HepG2 (cell line): ENCODE data around the gene PARP14. TPM values are rescaled to one million over a fixed set of nuclear protein-coding genes. Genes with fewer than 3 reads are reported as not detected.

Experiments
- ATAC-seq: fragments of 200-7000 bp; cut with Tn5 transposase; 3 replicates; pipeline ENCODE4 v1.9.1; 2020; ENCODE audit warnings: mild to moderate bottlenecking, moderate library complexity
- BruUV-seq: library from RNA; stranded (reverse); fragments of 400-500 nt; replicated peaks from 2 replicates; lab custom pipeline; 2021; lab: Mats Ljungman, UMichigan
- CTCF ChIA-PET: fragments of 300-600 bp; formaldehyde crosslinking; extraction: SDS; loops from one replicate; lab custom pipeline; 2021; ENCODE audit warnings: low total read pairs, inconsistent platforms, low intra/inter-chr PET ratio; lab: Yijun Ruan, JAX
- POLR2A ChIA-PET: fragments of 350-600 bp; sonication (Branson Sonifier 250); formaldehyde crosslinking; loops from one replicate; lab custom pipeline; 2020; ENCODE audit warnings: antibody characterized with exemption, inconsistent platforms; lab: Yijun Ruan, JAX
- DNase-seq: peaks from one replicate; pipeline ENCODE4 v3.0.0-alpha.2; 2015; ENCODE audit warnings: low spot score
- FAIRE-seq: peaks from 3 replicates; lab custom pipeline; 2011; peaks lifted over from hg19 to GRCh38; lab: Jason Lieb, UNC
- H2AFZ ChIP-seq: one replicate; pipeline ENCODE4 v1.6.1; 2011; ENCODE audit warnings: low read length, inconsistent platforms
- H3K27ac ChIP-seq: fragments of 300-600 bp; 3 replicates; pipeline ENCODE4 v1.8.0; 2011; ENCODE audit warnings: mixed run types, mild to moderate bottlenecking, mixed read lengths, low read length, inconsistent platforms; ENCODE audit not compliant: insufficient read depth; ENCODE audit errors: extremely low read length
- H3K27me3 ChIP-seq, 2 experiments: fragments of 200-600 bp in 1 of 2; 2 replicates in 1 of 2; 3 replicates in 1 of 2; pipeline versions ENCODE4 v1.6.0 to v1.8.0; 2011; ENCODE audit warnings: low read length in 2 of 2, mild to moderate bottlenecking in 2 of 2, moderate library complexity in 2 of 2, inconsistent platforms in 1 of 2; ENCODE audit not compliant: insufficient read depth in 2 of 2, control insufficient read depth in 1 of 2
- H3K36me3 ChIP-seq, 2 experiments: fragments of 200-600 bp in 1 of 2; replicated peaks in 1 of 2; 2 replicates in 1 of 2; 3 replicates in 1 of 2; pipeline versions ENCODE4 v1.5.1 to v1.8.0; 2011; ENCODE audit warnings: low read length in 2 of 2, inconsistent platforms in 1 of 2; ENCODE audit not compliant: insufficient read depth in 2 of 2, control insufficient read depth in 1 of 2
- H3K4me1 ChIP-seq: 2 replicates; pipeline ENCODE4 v1.5.1; 2012; ENCODE audit warnings: low read length, inconsistent platforms; ENCODE audit not compliant: insufficient read depth
- H3K4me2 ChIP-seq: 2 replicates; pipeline ENCODE4 v1.6.0; 2011; ENCODE audit warnings: low read depth, low read length, inconsistent platforms
- H3K4me3 ChIP-seq, 3 experiments: fragments of 200-600 bp in 1 of 3; sonication (generic), shearing (Covaris generic) in 1 of 3; replicated peaks in 1 of 3; 2 replicates each; pipeline ENCODE4 v1.5.1; 2011 to 2016; ENCODE audit warnings: low read length in 3 of 3, inconsistent platforms in 2 of 3, low read depth in 2 of 3, mild to moderate bottlenecking in 2 of 3, control low read depth in 1 of 3, mixed read lengths in 1 of 3; ENCODE audit not compliant: insufficient read depth in 1 of 3
- H3K79me2 ChIP-seq: one replicate; pipeline ENCODE4 v1.6.1; 2011; ENCODE audit warnings: low read length, inconsistent platforms; ENCODE audit not compliant: insufficient read depth
- H3K9ac ChIP-seq: 2 replicates; pipeline ENCODE4 v1.6.0; 2011; ENCODE audit warnings: mild to moderate bottlenecking, low read depth, low read length, inconsistent platforms; ENCODE audit not compliant: insufficient read depth
- H3K9me3 ChIP-seq: 2 replicates; pipeline ENCODE4 v1.5.1; 2012; ENCODE audit warnings: mild to moderate bottlenecking, low read length
- H4K20me1 ChIP-seq: 2 replicates; pipeline ENCODE4 v1.6.0; 2011; ENCODE audit warnings: inconsistent platforms, mild to moderate bottlenecking, low read length, moderate library complexity; ENCODE audit not compliant: insufficient read depth
- HCFC1 ChIP-seq: fragments of 150-350 bp; IDR thresholded peaks from 2 replicates; pipeline ENCODE4 v1.6.1; 2014; ENCODE audit warnings: low read depth, low read length
- HNRNPUL1 ChIP-seq: fragments of 200-400 bp; formaldehyde crosslinking; IDR thresholded peaks from 2 replicates; pipeline ENCODE4 v1.6.1; 2017; ENCODE audit warnings: low read depth, mild to moderate bottlenecking, low read length, moderate library complexity
- KLF13 ChIP-seq: sonication (generic); formaldehyde crosslinking; IDR thresholded peaks from 2 replicates; pipeline ENCODE4 v1.4.0; 2020; ENCODE audit warnings: mild to moderate bottlenecking, missing genetic modification reagents
- MEIS2 ChIP-seq: sonication (generic); formaldehyde crosslinking; IDR thresholded peaks from 2 replicates; pipeline ENCODE4 v1.9.0; 2021; ENCODE audit warnings: mild to moderate bottlenecking, missing genetic modification reagents
- MYC ChIP-seq: sonication (generic); formaldehyde crosslinking; IDR thresholded peaks from 2 replicates; pipeline ENCODE4 v1.9.0; 2021; ENCODE audit warnings: missing genetic modification reagents, borderline replicate concordance
- ZC3H13 ChIP-seq: sonication (generic); formaldehyde crosslinking; IDR thresholded peaks from 2 replicates; pipeline ENCODE4 v1.8.1; 2023; ENCODE audit warnings: mild to moderate bottlenecking, missing genetic modification reagents, moderate library complexity
- WGBS: methylation state at CpG from one replicate; pipeline ENCODE4 v1.1.6; 2017; ENCODE audit warnings: low lambda C conversion rate; 5-methylcytosine and 5-hydroxymethylcytosine counted together
- in situ Hi-C: cut with HindIII; loops from 2 replicates; pipeline ENCODE4 v1.10.0; 2017; ENCODE audit warnings: low pct_unique_long_range_greater_than_20kb; ENCODE audit not compliant: extremely low pct_ligation_motif_present
- intact Hi-C: fragments of 100-400 bp; cut with micrococcal nuclease; formaldehyde crosslinking; loops from one replicate; pipeline ENCODE4 v1.10.0; 2022; ENCODE audit not compliant: unreplicated experiment
- polyA plus RNA-seq, 8 experiments: library from polyadenylated mRNA; depleted of rRNA in 3 of 8; stranded (reverse) in 7 of 8; unstranded in 1 of 8; fragments of >200 nt; fragmentation: Illumina TruSeq in 4 of 8; extraction: Trizol in 4 of 8; gene quantifications; 2 replicates each; pipeline versions ENCODE4 v1.2.1 to v1.2.3, GENCODE V29; 2011 to 2016; ENCODE audit warnings: low read depth in 4 of 8, missing spikeins in 1 of 8, mixed read lengths in 1 of 8; ENCODE audit not compliant: insufficient read depth in 1 of 8
- total RNA-seq, 5 experiments: library from RNA; depleted of rRNA; stranded (reverse); fragments of >200 nt; fragmentation: Illumina TruSeq; extraction: Trizol; gene quantifications; 2 replicates each; pipeline ENCODE4 v1.2.3, GENCODE V29; 2016; ENCODE audit warnings: low read depth in 1 of 5
- TF ChIP-seq, protein P1 (sequence below): sonication (generic); formaldehyde crosslinking; IDR thresholded peaks from 2 replicates; pipeline ENCODE4 v1.8.0; 2022; ENCODE audit warnings: mild to moderate bottlenecking, missing genetic modification reagents, borderline replicate concordance
- TF ChIP-seq, protein P2 (sequence below): sonication (generic); formaldehyde crosslinking; IDR thresholded peaks from 2 replicates; pipeline ENCODE4 v1.4.0; 2020; ENCODE audit warnings: missing genetic modification reagents
- TF ChIP-seq, protein P3 (sequence below): sonication (generic); formaldehyde crosslinking; IDR thresholded peaks from 2 replicates; pipeline ENCODE4 v1.4.0; 2020; ENCODE audit warnings: missing genetic modification reagents
- TF ChIP-seq, protein P4 (sequence below): sonication (generic); formaldehyde crosslinking; IDR thresholded peaks from 2 replicates; pipeline ENCODE4 v1.5.1; 2020; ENCODE audit warnings: missing genetic modification reagents, mild to moderate bottlenecking, borderline replicate concordance
- TF ChIP-seq, protein P5 (sequence below): sonication (generic); formaldehyde crosslinking; conservative IDR thresholded peaks from 2 replicates; pipeline ENCODE4 v1.4.0; 2020; ENCODE audit warnings: missing genetic modification reagents

The PARP14 gene
- total and polyA plus RNA-seq, 2 of the 13 experiments (the other 11 are each of a cell fraction or from before 2014, with no cell fraction given) = 9.0 to 19.1 TPM

DNA sequence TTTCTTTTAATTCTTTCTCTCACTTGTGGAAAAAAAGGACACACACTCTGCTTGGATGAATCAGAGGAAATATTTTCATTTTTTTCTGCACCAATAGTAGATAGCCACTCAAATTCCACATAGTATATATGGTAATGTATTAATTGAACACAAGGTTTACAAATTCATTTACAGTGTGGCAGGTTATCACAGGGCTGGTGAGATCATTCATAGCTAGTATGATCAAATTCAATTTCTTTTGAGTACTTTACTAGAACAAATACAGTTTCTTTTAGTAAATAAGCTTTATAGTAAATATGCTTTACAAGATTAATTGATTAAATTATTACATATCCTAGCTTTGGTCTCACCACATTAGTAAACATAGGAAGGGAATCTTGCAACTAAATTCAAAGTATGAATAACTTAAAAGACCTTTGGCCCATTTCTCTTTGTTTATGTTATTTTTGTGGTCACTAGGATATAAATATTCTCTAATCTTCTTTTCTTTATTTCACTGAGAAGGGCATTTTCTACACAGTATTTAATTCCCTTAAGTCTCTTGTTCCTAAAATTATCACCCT, 40.1 kb upstream of the PARP14 start (continued):
- TF ChIP-seq, protein P1, sequence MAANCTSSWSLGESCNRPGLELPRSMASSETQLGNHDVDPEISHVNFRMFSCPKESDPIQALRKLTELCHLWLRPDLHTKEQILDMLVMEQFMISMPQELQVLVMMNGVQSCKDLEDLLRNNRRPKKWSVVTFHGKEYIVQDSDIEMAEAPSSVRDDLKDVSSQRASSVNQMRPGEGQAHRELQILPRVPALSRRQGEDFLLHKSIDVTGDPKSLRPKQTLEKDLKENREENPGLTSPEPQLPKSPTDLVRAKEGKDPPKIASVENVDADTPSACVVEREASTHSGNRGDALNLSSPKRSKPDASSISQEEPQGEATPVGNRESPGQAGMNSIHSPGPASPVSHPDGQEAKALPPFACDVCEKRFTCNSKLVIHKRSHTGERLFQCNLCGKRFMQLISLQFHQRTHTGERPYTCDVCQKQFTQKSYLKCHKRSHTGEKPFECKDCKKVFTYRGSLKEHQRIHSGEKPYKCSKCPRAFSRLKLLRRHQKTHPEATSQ (CRISPR knock-in tag) = no peak
- no peak for TF ChIP-seq MYC (CRISPR knock-in tag)
- no peak for TF ChIP-seq HNRNPUL1

DNA sequence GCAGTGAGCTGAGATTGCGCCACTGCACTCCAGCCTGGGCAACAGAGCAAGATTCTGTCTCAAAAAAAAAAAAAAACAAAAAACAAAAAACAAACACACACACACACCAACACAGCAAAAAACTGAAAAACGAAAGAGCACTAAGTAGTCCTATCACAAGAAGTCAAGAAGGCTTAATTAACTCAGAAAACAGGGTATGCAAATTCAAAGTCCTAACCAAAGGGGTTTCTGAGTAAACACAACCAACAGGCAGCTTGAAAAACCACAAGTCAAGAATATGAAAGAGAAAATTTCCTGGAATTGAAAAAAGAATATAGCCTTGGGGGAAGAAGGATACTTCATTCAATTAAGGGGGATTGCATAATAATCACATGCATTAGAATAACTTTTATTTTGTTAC, 37.7 kb upstream of the PARP14 start:
- FAIRE-seq (no peak), DNase-seq (no peak), ATAC-seq (no peak)
- in situ Hi-C loops = no loop called here
- WGBS = 46% methylated on average over 2 of the region's 2 CpGs
- no peaks in the 10 kb centered on the region for H3K79me2 ChIP-seq
- H3K9ac ChIP-seq = no peak overlapping the region
- H3K4me1 ChIP-seq = no peaks in the 10 kb centered on the region
- BruUV-seq = no TSS peak
- no peaks in the 10 kb centered on the region for H3K9me3 ChIP-seq
- no peak overlapping the region for H2AFZ ChIP-seq
- H3K27ac ChIP-seq = no peak overlapping the region
- no peak overlapping the region for H3K4me3 ChIP-seq
- intact Hi-C loops = no loop called here
- no peaks in the 10 kb centered on the region for H3K36me3 ChIP-seq
- no peak overlapping the region for H3K4me2 ChIP-seq
- H3K27me3 ChIP-seq = peaks cover 5 to 29% of the 10 kb centered on the region in 2 experiments; a peak in 4 of 5 replicates
- POLR2A ChIA-PET = no interaction called here
- no peaks in the 10 kb centered on the region for H4K20me1 ChIP-seq
- CTCF ChIA-PET = no interaction called here
- TF ChIP-seq KLF13 (CRISPR knock-in tag) (no peak), HCFC1 (no peak), MEIS2 (CRISPR knock-in tag) (no peak), ZC3H13 (CRISPR knock-in tag) (no peak)
- TF ChIP-seq, protein P2, sequence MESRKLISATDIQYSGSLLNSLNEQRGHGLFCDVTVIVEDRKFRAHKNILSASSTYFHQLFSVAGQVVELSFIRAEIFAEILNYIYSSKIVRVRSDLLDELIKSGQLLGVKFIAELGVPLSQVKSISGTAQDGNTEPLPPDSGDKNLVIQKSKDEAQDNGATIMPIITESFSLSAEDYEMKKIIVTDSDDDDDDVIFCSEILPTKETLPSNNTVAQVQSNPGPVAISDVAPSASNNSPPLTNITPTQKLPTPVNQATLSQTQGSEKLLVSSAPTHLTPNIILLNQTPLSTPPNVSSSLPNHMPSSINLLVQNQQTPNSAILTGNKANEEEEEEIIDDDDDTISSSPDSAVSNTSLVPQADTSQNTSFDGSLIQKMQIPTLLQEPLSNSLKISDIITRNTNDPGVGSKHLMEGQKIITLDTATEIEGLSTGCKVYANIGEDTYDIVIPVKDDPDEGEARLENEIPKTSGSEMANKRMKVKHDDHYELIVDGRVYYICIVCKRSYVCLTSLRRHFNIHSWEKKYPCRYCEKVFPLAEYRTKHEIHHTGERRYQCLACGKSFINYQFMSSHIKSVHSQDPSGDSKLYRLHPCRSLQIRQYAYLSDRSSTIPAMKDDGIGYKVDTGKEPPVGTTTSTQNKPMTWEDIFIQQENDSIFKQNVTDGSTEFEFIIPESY (CRISPR knock-in tag) = no peak
- TF ChIP-seq, protein P3, sequence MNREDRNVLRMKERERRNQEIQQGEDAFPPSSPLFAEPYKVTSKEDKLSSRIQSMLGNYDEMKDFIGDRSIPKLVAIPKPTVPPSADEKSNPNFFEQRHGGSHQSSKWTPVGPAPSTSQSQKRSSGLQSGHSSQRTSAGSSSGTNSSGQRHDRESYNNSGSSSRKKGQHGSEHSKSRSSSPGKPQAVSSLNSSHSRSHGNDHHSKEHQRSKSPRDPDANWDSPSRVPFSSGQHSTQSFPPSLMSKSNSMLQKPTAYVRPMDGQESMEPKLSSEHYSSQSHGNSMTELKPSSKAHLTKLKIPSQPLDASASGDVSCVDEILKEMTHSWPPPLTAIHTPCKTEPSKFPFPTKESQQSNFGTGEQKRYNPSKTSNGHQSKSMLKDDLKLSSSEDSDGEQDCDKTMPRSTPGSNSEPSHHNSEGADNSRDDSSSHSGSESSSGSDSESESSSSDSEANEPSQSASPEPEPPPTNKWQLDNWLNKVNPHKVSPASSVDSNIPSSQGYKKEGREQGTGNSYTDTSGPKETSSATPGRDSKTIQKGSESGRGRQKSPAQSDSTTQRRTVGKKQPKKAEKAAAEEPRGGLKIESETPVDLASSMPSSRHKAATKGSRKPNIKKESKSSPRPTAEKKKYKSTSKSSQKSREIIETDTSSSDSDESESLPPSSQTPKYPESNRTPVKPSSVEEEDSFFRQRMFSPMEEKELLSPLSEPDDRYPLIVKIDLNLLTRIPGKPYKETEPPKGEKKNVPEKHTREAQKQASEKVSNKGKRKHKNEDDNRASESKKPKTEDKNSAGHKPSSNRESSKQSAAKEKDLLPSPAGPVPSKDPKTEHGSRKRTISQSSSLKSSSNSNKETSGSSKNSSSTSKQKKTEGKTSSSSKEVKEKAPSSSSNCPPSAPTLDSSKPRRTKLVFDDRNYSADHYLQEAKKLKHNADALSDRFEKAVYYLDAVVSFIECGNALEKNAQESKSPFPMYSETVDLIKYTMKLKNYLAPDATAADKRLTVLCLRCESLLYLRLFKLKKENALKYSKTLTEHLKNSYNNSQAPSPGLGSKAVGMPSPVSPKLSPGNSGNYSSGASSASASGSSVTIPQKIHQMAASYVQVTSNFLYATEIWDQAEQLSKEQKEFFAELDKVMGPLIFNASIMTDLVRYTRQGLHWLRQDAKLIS (CRISPR knock-in tag) = no peak
- TF ChIP-seq, protein P4, sequence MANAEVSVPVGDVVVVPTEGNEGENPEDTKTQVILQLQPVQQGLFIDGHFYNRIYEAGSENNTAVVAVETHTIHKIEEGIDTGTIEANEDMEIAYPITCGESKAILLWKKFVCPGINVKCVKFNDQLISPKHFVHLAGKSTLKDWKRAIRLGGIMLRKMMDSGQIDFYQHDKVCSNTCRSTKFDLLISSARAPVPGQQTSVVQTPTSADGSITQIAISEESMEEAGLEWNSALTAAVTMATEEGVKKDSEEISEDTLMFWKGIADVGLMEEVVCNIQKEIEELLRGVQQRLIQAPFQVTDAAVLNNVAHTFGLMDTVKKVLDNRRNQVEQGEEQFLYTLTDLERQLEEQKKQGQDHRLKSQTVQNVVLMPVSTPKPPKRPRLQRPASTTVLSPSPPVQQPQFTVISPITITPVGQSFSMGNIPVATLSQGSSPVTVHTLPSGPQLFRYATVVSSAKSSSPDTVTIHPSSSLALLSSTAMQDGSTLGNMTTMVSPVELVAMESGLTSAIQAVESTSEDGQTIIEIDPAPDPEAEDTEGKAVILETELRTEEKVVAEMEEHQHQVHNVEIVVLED = no peak
- TF ChIP-seq, protein P5, sequence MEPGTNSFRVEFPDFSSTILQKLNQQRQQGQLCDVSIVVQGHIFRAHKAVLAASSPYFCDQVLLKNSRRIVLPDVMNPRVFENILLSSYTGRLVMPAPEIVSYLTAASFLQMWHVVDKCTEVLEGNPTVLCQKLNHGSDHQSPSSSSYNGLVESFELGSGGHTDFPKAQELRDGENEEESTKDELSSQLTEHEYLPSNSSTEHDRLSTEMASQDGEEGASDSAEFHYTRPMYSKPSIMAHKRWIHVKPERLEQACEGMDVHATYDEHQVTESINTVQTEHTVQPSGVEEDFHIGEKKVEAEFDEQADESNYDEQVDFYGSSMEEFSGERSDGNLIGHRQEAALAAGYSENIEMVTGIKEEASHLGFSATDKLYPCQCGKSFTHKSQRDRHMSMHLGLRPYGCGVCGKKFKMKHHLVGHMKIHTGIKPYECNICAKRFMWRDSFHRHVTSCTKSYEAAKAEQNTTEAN = no peak
